GM12878 (cell line): ENCODE measurements around the gene CKMT2. TPM values are rescaled to one million over a fixed set of nuclear protein-coding genes. Genes with fewer than 3 reads are reported as not detected.
"Not testable (repeated sequence)": the region's sequence is repeated elsewhere in the genome, so short reads cannot be mapped to it uniquely, and the experiment has no call there.

Experiments
- ATAC-seq: fragments of 200-7000 bp; cut with Tn5 transposase; 3 replicates; pipeline ENCODE4 v1.9.1; 2020; ENCODE audit warnings: mild to moderate bottlenecking, moderate library complexity
- BruUV-seq: library from RNA; stranded (reverse); fragments of 400-500 nt; replicated peaks from 2 replicates; lab custom pipeline; 2021; lab: Mats Ljungman, UMichigan
- CTCF ChIA-PET: fragments of 300-600 bp; sonication (Branson Sonifier 250); formaldehyde crosslinking; extraction: SDS; loops from one replicate; lab custom pipeline; 2021; ENCODE audit warnings: inconsistent platforms; lab: Yijun Ruan, JAX
- POLR2A ChIA-PET: fragments of 350-600 bp; formaldehyde crosslinking; extraction: SDS; loops from one replicate; lab custom pipeline; 2021; ENCODE audit warnings: inconsistent platforms; lab: Charles Lee
- RAD21 ChIA-PET: fragments of 300-600 bp; sonication (Branson Sonifier 250); formaldehyde crosslinking; loops from one replicate; lab custom pipeline; 2023; ENCODE audit warnings: antibody characterized with exemption; ENCODE audit not compliant: unreplicated experiment; lab: Charles Lee
- SMC1A ChIA-PET: fragments of 300-600 bp; sonication (Branson Sonifier 250); formaldehyde crosslinking; loops from one replicate; lab custom pipeline; 2023; ENCODE audit not compliant: unreplicated experiment, uncharacterized antibody; lab: Charles Lee
- DNase-seq: peaks from one replicate; pipeline ENCODE4 v3.0.0-alpha.2; 2011; ENCODE audit warnings: low read depth, low spot score
- FAIRE-seq: peaks from 3 replicates; lab custom pipeline; 2011; peaks lifted over from hg19 to GRCh38; lab: Jason Lieb, UNC
- H2AFZ ChIP-seq: 2 replicates; pipeline ENCODE4 v1.6.0; 2011; ENCODE audit warnings: low read depth, low read length, control low read depth; ENCODE audit not compliant: control insufficient read depth
- H3K27ac ChIP-seq: 2 replicates; pipeline ENCODE4 v1.5.1; 2011; ENCODE audit warnings: control low read depth; ENCODE audit not compliant: control insufficient read depth, insufficient read depth
- H3K27me3 ChIP-seq, 2 experiments: replicated peaks in 1 of 2; 2 replicates each; pipeline versions ENCODE4 v1.6.0 to v1.6.1; 2011; ENCODE audit warnings: low read length in 1 of 2; ENCODE audit not compliant: control insufficient read depth in 2 of 2, insufficient read depth in 2 of 2
- H3K36me3 ChIP-seq, 2 experiments: 2 replicates each; pipeline ENCODE4 v1.5.1; 2011; ENCODE audit warnings: low read length in 1 of 2; ENCODE audit not compliant: control insufficient read depth in 2 of 2, insufficient read depth in 2 of 2
- H3K4me1 ChIP-seq: 2 replicates; pipeline ENCODE4 v1.6.1; 2011; ENCODE audit warnings: mild to moderate bottlenecking, low read length, moderate library complexity, mixed read lengths; ENCODE audit not compliant: control insufficient read depth, insufficient read depth
- H3K4me2 ChIP-seq: 2 replicates; pipeline ENCODE4 v1.6.0; 2011; ENCODE audit warnings: control low read depth; ENCODE audit not compliant: control insufficient read depth, insufficient read depth
- H3K4me3 ChIP-seq: fragments of 200-600 bp; sonication (generic); 2 replicates; pipeline ENCODE4 v1.5.1; 2016
- H3K79me2 ChIP-seq: 2 replicates; pipeline ENCODE4 v1.6.0; 2011; ENCODE audit warnings: low read length; ENCODE audit not compliant: control insufficient read depth, insufficient read depth
- H3K9ac ChIP-seq: 2 replicates; pipeline ENCODE4 v1.8.0; 2011; ENCODE audit warnings: low read length, control low read depth, mixed read lengths; ENCODE audit not compliant: control insufficient read depth, insufficient read depth
- H3K9me3 ChIP-seq: replicated peaks from 3 replicates; pipeline ENCODE4 v1.5.1; 2011; ENCODE audit warnings: mild to moderate bottlenecking, low read length; ENCODE audit not compliant: control insufficient read depth, insufficient read depth
- H4K20me1 ChIP-seq: 2 replicates; pipeline ENCODE4 v1.6.0; 2011; ENCODE audit not compliant: control insufficient read depth, insufficient read depth
- HCFC1 ChIP-seq: fragments of 150-350 bp; IDR thresholded peaks from 2 replicates; pipeline ENCODE4 v1.6.1; 2014; ENCODE audit warnings: low read length
- WGBS: methylation state at CpG from one replicate; pipeline ENCODE4 v1.1.6; 2016; ENCODE audit warnings: low lambda C conversion rate; ENCODE audit not compliant: insufficient replicate concordance, insufficient coverage; ENCODE audit errors: missing lambda C conversion rate; 5-methylcytosine and 5-hydroxymethylcytosine counted together
- in situ Hi-C: fragments of 300-500 bp; cut with MboI; formaldehyde crosslinking; loops from 9 replicates; pipeline ENCODE4 v1.14.3; 2018; ENCODE audit warnings: mixed read lengths
- intact Hi-C: fragments of 100-400 bp; cut with micrococcal nuclease; formaldehyde crosslinking; loops from one replicate; pipeline ENCODE4 v1.14.2; 2022; ENCODE audit not compliant: unreplicated experiment
- polyA plus RNA-seq, 11 experiments: library from polyadenylated mRNA; depleted of rRNA in 4 of 11; unstranded in 6 of 11; stranded (reverse) in 5 of 11; fragments of >200 nt; fragmentation: Nextera tagmentation in 4 of 11; fragmentation: Illumina TruSeq in 1 of 11; extraction: Ambion mirVana in 4 of 11; extraction: Trizol in 1 of 11; gene quantifications; 1 replicate in 1 of 11; 2 replicates in 10 of 11; pipeline versions ENCODE4 v1.2.1 to v1.2.3, GENCODE V29; 2011 to 2016; ENCODE audit warnings: inconsistent platforms in 2 of 11, missing spikeins in 2 of 11, low read depth in 1 of 11
- total RNA-seq, 4 experiments: library from RNA; depleted of rRNA in 3 of 4; stranded (reverse); fragments of >200 nt in 3 of 4; fragmentation: Illumina TruSeq in 1 of 4; extraction: Trizol in 1 of 4; gene quantifications; 2 replicates each; pipeline versions ENCODE4 v1.2.1 to v1.2.3, GENCODE V29; 2013 to 2021

The CKMT2 gene
- total and polyA plus RNA-seq, 10 of the 15 experiments (the other 5 are each of a cell fraction or from before 2014, with no cell fraction given), result 0.70 to 1.2 TPM; not detected in 8

DNA sequence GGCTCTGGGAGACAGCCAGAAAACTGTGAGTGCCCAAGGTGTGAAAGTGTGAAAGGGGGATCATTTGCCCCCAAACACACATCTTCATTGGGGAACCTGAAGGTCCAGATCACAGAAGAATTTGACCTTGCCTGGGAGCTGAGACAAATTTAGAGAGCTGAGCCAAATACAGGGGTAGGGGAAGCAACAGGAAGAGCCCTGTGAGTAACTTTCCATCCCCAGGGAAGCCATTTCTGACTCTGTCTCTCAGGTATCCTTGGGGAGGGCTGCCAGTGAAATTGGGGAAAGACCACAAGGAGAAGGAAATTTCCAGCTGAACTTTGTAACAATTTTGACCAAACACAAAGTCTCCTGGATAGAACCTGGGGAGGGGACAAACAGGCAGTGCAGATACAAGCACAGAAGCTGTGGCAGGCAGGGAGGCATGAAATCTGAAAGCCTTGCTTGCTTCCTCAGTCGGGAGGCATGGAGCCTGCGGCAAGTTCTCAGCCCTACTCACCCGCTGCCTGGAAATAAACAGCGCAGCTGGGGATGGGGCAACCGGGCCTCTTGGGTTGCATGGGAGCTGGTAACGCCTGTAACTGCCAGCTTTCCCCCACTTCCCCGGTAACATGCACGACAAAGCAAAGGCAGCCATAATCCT, 36.8 kb downstream of the CKMT2 start:
- RAD21 ChIA-PET, result no interaction called here
- BruUV-seq, result no TSS peak

DNA sequence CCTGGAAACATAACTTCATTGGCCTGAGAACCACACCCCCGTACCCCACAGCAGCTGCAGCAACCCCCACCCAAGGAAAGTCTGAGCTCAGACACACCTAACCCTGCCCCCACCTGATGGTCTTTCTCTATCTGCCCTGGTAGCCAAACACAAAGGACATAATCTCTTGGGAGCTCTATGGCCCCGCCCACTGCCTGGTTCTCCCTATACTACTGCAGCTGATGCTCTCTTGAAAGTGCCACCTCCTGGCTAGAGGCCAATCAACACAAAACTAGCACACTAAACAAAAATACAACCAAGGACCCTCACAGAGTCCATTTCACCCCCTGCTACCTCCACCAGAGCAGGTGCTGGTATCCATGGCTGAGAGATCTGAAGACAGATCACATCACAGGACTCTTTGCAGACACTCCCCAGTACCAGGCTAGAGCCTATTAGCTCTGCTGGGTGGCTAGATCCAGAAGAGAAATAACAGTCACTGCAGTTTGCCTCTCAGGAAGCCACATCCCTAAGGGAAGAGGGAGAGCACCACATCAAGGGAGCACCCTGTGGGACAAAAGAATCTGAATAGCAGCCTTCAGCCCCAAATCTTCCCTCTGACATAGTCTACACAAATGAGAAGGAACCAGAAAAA, 37.4 kb downstream of the CKMT2 start:
- H3K36me3 ChIP-seq, H3K27me3 ChIP-seq, H3K9me3 ChIP-seq, H2AFZ ChIP-seq, RAD21 ChIA-PET, H3K4me3 ChIP-seq, intact Hi-C loops, in situ Hi-C loops, BruUV-seq, H3K27ac ChIP-seq, FAIRE-seq, POLR2A ChIA-PET, ATAC-seq, H3K79me2 ChIP-seq, H3K4me1 ChIP-seq, H3K9ac ChIP-seq, DNase-seq, H3K4me2 ChIP-seq, H4K20me1 ChIP-seq: not testable (repeated sequence)
- ChIA-PET SMC1A (interaction anchor here (0.6 to 1.0 kb wide), 2 partner anchors 15 to 67 kb away, joined by 3 read pairs; no protein-coding TSS in a partner anchor), CTCF (interaction anchor here (0.9 to 1.4 kb wide), 2 partner anchors 15 to 75 kb away, joined by 3 to 4 read pairs; no protein-coding TSS in a partner anchor)
- WGBS, result 96% methylated on average over 2 of the region's 2 CpGs

More for the DNA sequence above, 36.8 kb downstream of the CKMT2 start:
- H4K20me1 ChIP-seq, result no peaks in the 10 kb centered on the region
- ChIA-PET CTCF (interaction anchor here (1.4 kb wide), 1 partner anchor 16 kb away, joined by 3 read pairs; no protein-coding TSS in a partner anchor), SMC1A (interaction anchor here (0.6 to 1.4 kb wide), 4 partner anchors 18 to 68 kb away, joined by 3 to 4 read pairs (median 3); no protein-coding TSS in a partner anchor), POLR2A (no interaction called here)
- H3K27ac ChIP-seq, result no peak overlapping the region
- H3K9me3 ChIP-seq, result no peaks in the 10 kb centered on the region; the same call in 1 of the 3 replicates
- no peak overlapping the region for H3K4me2 ChIP-seq
- H2AFZ ChIP-seq, result no peak overlapping the region
- FAIRE-seq, result no peak
- ATAC-seq, result no peak; the same call in 2 of the 3 replicates
- TF ChIP-seq HCFC1, result no peak
- no peaks in the 10 kb centered on the region for H3K79me2 ChIP-seq
- no peak overlapping the region for H3K4me3 ChIP-seq
- H3K27me3 ChIP-seq, result no peaks in the 10 kb centered on the region
- no peak overlapping the region for H3K9ac ChIP-seq
- WGBS, result 91% methylated on average over 8 of the region's 8 CpGs
- H3K36me3 ChIP-seq, result no peaks in the 10 kb centered on the region
- no peak for DNase-seq
- intact Hi-C loops, result no loop called here
- in situ Hi-C loops, result no loop called here
- no peaks in the 10 kb centered on the region; the same call in 1 of the 2 replicates for H3K4me1 ChIP-seq
